Skeletal muscle satellite cell (primary cell): ENCODE data around the gene ALDH18A1.

Experiments used
- H3K27me3 ChIP-seq: 2 replicates; pipeline ENCODE4 v1.7.0; 2013; ENCODE audit warnings: low read length; ENCODE audit not compliant: control insufficient read depth, insufficient read depth
- H3K36me3 ChIP-seq: 2 replicates; pipeline ENCODE4 v1.7.0; 2013; ENCODE audit warnings: mild to moderate bottlenecking, control low read depth, low read length; ENCODE audit not compliant: insufficient read depth
- H3K4me1 ChIP-seq: 2 replicates; pipeline ENCODE4 v1.7.0; 2013; ENCODE audit warnings: low read length; ENCODE audit not compliant: control insufficient read depth, insufficient read depth
- H3K4me2 ChIP-seq: 2 replicates; pipeline ENCODE4 v1.7.0; 2013; ENCODE audit warnings: mild to moderate bottlenecking, low read length
- H3K4me3 ChIP-seq: 2 replicates; pipeline ENCODE4 v1.7.0; 2013; ENCODE audit warnings: low read length
- H3K9ac ChIP-seq: 2 replicates; pipeline ENCODE4 v1.7.0; 2013; ENCODE audit warnings: mild to moderate bottlenecking, low read depth, low read length, moderate library complexity
- H3K9me3 ChIP-seq: replicated peaks from 2 replicates; pipeline ENCODE4 v1.7.0; 2013; ENCODE audit warnings: mild to moderate bottlenecking, control low read depth, low read length

Gene ALDH18A1

DNA sequence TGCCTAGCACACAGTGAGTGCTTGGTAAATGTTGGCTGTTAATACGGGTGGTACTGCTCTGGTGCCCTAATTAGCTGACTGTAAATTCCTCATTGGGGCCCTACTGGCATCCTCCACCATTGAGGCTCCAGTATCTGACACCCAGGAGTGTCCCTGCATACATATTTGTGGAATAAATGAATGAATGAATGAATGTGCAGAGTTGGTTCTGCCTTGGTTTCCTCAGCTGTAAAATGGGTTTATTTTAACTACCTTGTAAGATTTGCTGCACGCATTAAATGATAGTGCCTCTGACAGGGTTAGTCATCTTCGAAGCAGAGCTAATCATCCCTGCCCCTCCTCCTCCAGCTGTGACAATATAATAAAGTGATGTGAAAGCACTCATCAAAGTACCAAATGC, 45.8 kb downstream of the ALDH18A1 start:
- H3K27me3 ChIP-seq, result no peaks in the 10 kb centered on the region
- H3K9me3 ChIP-seq, result no peaks in the 10 kb centered on the region
- no peaks in the 10 kb centered on the region for H3K4me1 ChIP-seq
- no peak overlapping the region for H3K4me2 ChIP-seq
- no peak overlapping the region for H3K4me3 ChIP-seq
- peaks cover 91% of the 10 kb centered on the region for H3K36me3 ChIP-seq
- no peak overlapping the region for H3K9ac ChIP-seq

- Histone ChIP-seq H3K4me1 (no peaks in the 10 kb centered on the region), H3K9me3 (no peaks in the 10 kb centered on the region), H3K27me3 (no peaks in the 10 kb centered on the region), H3K36me3 (peaks cover 60% of the 10 kb centered on the region), H3K4me2 (no peak overlapping the region), H3K9ac (no peak overlapping the region), H3K4me3 (no peak overlapping the region)
Measured at GRCh38 chr10:95606922-95607321, 49.6 kb downstream of the ALDH18A1 start.

DNA sequence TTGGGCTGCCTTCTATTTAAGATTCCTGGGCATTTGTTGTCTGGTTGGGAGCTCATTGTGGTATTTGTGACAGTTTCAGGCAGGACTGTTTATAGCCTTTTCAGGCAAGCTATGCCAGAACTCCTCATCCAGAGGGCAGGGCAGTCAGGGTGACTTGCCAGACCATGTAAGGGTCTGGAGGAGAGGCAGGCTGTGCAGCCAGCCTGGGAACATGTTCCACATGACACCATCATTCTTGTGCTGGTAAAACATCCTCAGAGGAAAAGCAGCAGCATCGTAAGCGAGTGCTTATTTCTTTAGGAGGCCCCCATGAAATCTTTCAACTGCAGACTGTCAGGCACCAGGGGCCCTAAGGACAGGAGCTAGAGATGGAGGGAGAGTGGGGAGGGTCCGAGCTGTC, 51.3 kb downstream of the ALDH18A1 start:
- Histone ChIP-seq H3K27me3 (no peaks in the 10 kb centered on the region), H3K4me2 (no peak overlapping the region), H3K4me1 (no peaks in the 10 kb centered on the region), H3K36me3 (peaks cover 44% of the 10 kb centered on the region), H3K9ac (no peak overlapping the region), H3K9me3 (no peaks in the 10 kb centered on the region), H3K4me3 (no peak overlapping the region)

GRCh38 chr10:95604630-95605029, 51.9 kb downstream of the ALDH18A1 start:
- Histone ChIP-seq H3K4me3 (no peak overlapping the region), H3K4me2 (no peak overlapping the region), H3K27me3 (no peaks in the 10 kb centered on the region), H3K4me1 (no peaks in the 10 kb centered on the region), H3K9me3 (no peaks in the 10 kb centered on the region), H3K9ac (no peak overlapping the region), H3K36me3 (peaks cover 41% of the 10 kb centered on the region)

- Histone ChIP-seq H3K4me2 (no peak overlapping the region), H3K4me3 (no peak overlapping the region), H3K27me3 (no peaks in the 10 kb centered on the region), H3K9me3 (no peaks in the 10 kb centered on the region), H3K36me3 (peaks cover 21% of the 10 kb centered on the region), H3K9ac (no peak overlapping the region), H3K4me1 (no peaks in the 10 kb centered on the region)
Measured at GRCh38 chr10:95602382-95602781, 54.1 kb downstream of the ALDH18A1 start.

DNA sequence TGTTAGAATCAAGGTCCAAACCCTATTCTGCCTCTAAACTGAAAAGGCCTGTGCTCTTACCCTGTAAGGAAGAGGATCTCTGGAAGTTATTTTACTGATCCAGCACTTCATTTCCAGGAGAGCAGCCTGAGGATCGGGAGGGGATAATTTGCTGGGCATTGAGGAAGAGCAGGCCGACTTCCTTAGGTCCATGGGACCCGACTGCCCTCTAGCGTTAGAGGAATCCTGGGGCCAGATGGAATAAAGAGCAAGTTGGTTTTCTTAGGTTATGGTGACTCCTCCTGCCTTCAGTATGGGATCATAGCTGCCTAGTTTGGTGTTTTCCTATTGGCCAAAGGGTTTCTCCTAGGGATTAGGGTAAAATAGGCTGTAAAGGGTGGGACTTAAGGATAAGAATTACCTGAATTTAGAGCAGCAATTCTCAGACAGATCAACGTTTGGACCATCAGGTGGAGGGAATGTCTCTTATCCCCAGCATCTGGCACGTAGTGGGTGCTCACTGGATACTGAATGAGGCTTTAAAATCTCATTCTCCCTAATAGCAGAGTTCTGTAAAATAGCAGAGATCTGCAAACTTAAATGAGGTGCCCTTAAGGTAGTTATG, 55.3 kb downstream of the ALDH18A1 start:
- no peaks in the 10 kb centered on the region for H3K4me1 ChIP-seq
- H3K4me3 ChIP-seq, result no peak overlapping the region
- peaks cover 9% of the 10 kb centered on the region for H3K36me3 ChIP-seq
- H3K9me3 ChIP-seq, result no peaks in the 10 kb centered on the region
- peaks cover 4% of the 10 kb centered on the region for H3K27me3 ChIP-seq
- no peak overlapping the region for H3K9ac ChIP-seq
- H3K4me2 ChIP-seq, result no peak overlapping the region

- no peaks in the 10 kb centered on the region for H3K9me3 ChIP-seq
- no peaks in the 10 kb centered on the region for H3K4me1 ChIP-seq
- H3K4me2 ChIP-seq, result no peak overlapping the region
- peaks cover 4% of the 10 kb centered on the region for H3K27me3 ChIP-seq
- H3K9ac ChIP-seq, result no peak overlapping the region
- no peak overlapping the region for H3K4me3 ChIP-seq
- H3K36me3 ChIP-seq, result peaks cover 2% of the 10 kb centered on the region
Measured at GRCh38 chr10:95600158-95600557, 56.4 kb downstream of the ALDH18A1 start.

GRCh38 chr10:95597788-95598187, 58.7 kb downstream of the ALDH18A1 start:
- H3K9ac ChIP-seq, result no peak overlapping the region
- no peak overlapping the region for H3K4me3 ChIP-seq
- no peaks in the 10 kb centered on the region for H3K36me3 ChIP-seq
- no peak overlapping the region for H3K4me2 ChIP-seq
- H3K9me3 ChIP-seq, result no peaks in the 10 kb centered on the region
- H3K27me3 ChIP-seq, result peaks cover 4% of the 10 kb centered on the region
- no peaks in the 10 kb centered on the region for H3K4me1 ChIP-seq

GRCh38 chr10:95588025-95588424, 68.5 kb downstream of the ALDH18A1 start:
- Histone ChIP-seq H3K36me3 (no peaks in the 10 kb centered on the region), H3K9me3 (no peaks in the 10 kb centered on the region), H3K4me2 (no peak overlapping the region)

GRCh38 chr10:95579835-95580535, 76.5 kb downstream of the ALDH18A1 start:
- no peaks in the 10 kb centered on the region for H3K36me3 ChIP-seq
- H3K4me3 ChIP-seq, result no peak overlapping the region
- peaks cover 20% of the 10 kb centered on the region for H3K27me3 ChIP-seq
- no peak overlapping the region for H3K4me2 ChIP-seq
- no peaks in the 10 kb centered on the region for H3K9me3 ChIP-seq
- no peaks in the 10 kb centered on the region for H3K4me1 ChIP-seq
- no peak overlapping the region for H3K9ac ChIP-seq

More at GRCh38 chr10:95588025-95588424, 68.5 kb downstream of the ALDH18A1 start:
- Histone ChIP-seq H3K9ac (no peak overlapping the region), H3K4me1 (no peaks in the 10 kb centered on the region), H3K4me3 (no peak overlapping the region), H3K27me3 (peaks cover 11% of the 10 kb centered on the region)

DNA sequence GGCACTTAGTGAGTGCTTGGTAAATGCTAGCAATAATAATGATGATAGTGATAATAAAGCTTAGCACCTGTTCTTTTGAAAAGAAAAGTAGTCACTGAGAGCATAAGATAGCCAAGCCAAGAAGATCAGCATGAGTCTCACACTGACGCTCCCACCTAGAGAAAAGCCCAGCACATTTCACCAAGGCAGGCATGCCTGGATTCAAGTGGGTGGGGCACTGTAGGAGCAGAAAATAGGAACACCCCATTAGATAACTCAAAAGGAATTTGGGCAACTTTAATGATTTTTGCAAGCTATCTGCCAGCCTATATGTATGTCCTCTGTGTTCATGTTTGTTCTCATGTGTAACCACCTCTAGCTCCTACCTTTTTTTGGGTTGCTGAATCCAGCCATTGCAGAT, 77.2 kb downstream of the ALDH18A1 start:
- Histone ChIP-seq H3K9me3 (no peaks in the 10 kb centered on the region), H3K9ac (no peak overlapping the region), H3K27me3 (peaks cover 25% of the 10 kb centered on the region), H3K4me3 (no peak overlapping the region), H3K36me3 (no peaks in the 10 kb centered on the region), H3K4me2 (no peak overlapping the region), H3K4me1 (no peaks in the 10 kb centered on the region)

DNA sequence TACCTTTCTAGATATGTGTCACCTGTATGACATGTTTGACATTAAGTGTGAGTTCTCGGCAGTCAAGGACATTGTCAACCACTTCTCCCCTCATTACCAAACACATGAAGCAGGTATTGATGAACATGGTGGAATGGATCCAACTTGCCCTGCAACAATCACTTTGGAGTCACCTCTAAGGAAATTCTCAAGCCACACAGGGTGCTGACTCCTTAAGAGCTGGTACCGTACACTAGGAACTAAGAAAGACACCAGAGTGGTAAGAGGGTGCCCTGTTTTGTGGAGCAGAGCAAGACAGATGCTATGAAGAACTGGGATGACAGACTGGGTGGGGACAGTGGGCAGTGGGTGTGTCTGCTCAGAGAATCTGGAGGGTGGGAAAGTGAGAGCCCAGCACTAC, 77.9 kb downstream of the ALDH18A1 start:
- Histone ChIP-seq H3K4me3 (no peak overlapping the region), H3K36me3 (no peaks in the 10 kb centered on the region), H3K9me3 (no peaks in the 10 kb centered on the region), H3K27me3 (peaks cover 31% of the 10 kb centered on the region), H3K4me1 (no peaks in the 10 kb centered on the region), H3K4me2 (no peak overlapping the region), H3K9ac (no peak overlapping the region)
